ENCODE measurements around the gene CARD11. TPM values are rescaled to one million over a fixed set of nuclear protein-coding genes. Genes with fewer than 3 reads are reported as not detected.

The CARD11 gene
- total and polyA plus RNA-seq, 2 of the 4 experiments (the other 2 are of a cell fraction) = 0.18 to 0.26 TPM

DNA sequence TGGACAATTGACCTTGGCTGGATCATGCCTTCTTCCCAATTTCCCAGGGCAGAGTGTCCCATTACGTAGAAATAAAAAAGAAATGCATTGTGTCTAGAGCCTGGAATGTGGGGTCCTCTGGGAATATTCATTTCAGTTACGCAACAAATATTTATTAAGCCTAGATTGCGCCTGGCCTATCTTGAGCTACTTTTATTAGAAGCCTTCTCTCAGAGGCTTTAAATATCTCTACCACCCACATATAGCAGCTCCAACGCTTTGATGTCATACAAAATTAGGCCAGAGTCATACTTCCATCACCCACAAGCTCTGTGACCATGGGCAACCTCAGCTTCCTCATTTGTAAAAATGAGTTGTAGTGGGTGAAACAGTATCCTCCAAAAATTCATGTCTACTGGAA, 24.9 kb upstream of the CARD11 start:
- H4K20me1 ChIP-seq (ENCODE audit: insufficient read depth, low read length) = no peaks in the 10 kb centered on the region
- H4K91ac ChIP-seq (ENCODE audit: insufficient read depth, low read depth, low read length) = no peak overlapping the region
- WGBS, 2 experiments (ENCODE audit: extremely low coverage in 2 of 2, insufficient read length in 1 of 2) = no CpG with 5 or more reads among the region's 4 CpGs
- no peak overlapping the region for H3K23ac ChIP-seq (ENCODE audit: low read depth, low read length)
- no peak overlapping the region for H4K5ac ChIP-seq (ENCODE audit: low read depth, low read length)
- no peak overlapping the region for H2AK5ac ChIP-seq (ENCODE audit: low read depth, low read length)
- no peaks in the 10 kb centered on the region for H3K9me3 ChIP-seq (ENCODE audit: control insufficient read depth, insufficient read depth, low read length)
- no peak overlapping the region for H3K56ac ChIP-seq (ENCODE audit: extremely low read depth, insufficient read depth, low read length)
- no peaks in the 10 kb centered on the region for H3K79me1 ChIP-seq (ENCODE audit: low read depth in 1 of 2, low read length in 2 of 2)
- DNase-seq = no peak
- no peak overlapping the region for H4K8ac ChIP-seq (ENCODE audit: low read depth in 2 of 2, low read length in 2 of 2)
- no peak overlapping the region for H3K14ac ChIP-seq (replicated peaks; ENCODE audit: low read depth, low read length)
- intact Hi-C loops (cut with micrococcal nuclease) (loop anchor here (5.0 kb wide), 1 partner anchor 89 kb away; no protein-coding TSS in a partner anchor), in situ Hi-C loops (cut with MboI; ENCODE audit: low sequenced_read_pairs) (no loop called here), dilution Hi-C loops (cut with HindIII; ENCODE audit: low sequenced_read_pairs, unreplicated experiment) (no loop called here)
- H3K4me3 ChIP-seq (ENCODE audit: insufficient read depth, low read depth, low read length) = no peak overlapping the region
- no peak overlapping the region for H3K27ac ChIP-seq (ENCODE audit: insufficient read depth, low read length)
- ATAC-seq (ENCODE audit: low read depth) = no peak
- ChIA-PET POLR2A (ENCODE audit: unreplicated experiment) (no interaction called here), CTCF (no interaction called here)
- H3K36me3 ChIP-seq (ENCODE audit: control insufficient read depth, insufficient read depth, low read length) = no peaks in the 10 kb centered on the region
- no peak overlapping the region for H3K9ac ChIP-seq (ENCODE audit: low read depth, low read length)
- no peak overlapping the region for H2BK5ac ChIP-seq (ENCODE audit: low read depth, low read length, poor library complexity, severe bottlenecking)
- no peak overlapping the region for H2BK15ac ChIP-seq (ENCODE audit: low read depth, low read length)
- BruUV-seq (replicated peaks) = no TSS peak
- H3K9me1 ChIP-seq (ENCODE audit: insufficient read depth, low read length) = no peaks in the 10 kb centered on the region
- H2BK20ac ChIP-seq (ENCODE audit: low read depth, low read length) = no peak overlapping the region
- H3K4ac ChIP-seq (ENCODE audit: low read depth, low read length) = no peak overlapping the region
- H3K18ac ChIP-seq (ENCODE audit: low read depth, low read length) = no peak overlapping the region
- no peaks in the 10 kb centered on the region for H3K4me1 ChIP-seq (ENCODE audit: control insufficient read depth, insufficient read depth, low read length)
- H2BK120ac ChIP-seq (ENCODE audit: low read depth, low read length) = no peak overlapping the region
- no peak overlapping the region for H2AFZ ChIP-seq (replicated peaks; ENCODE audit: low read length, poor library complexity)
- no peak overlapping the region for H2AK9ac ChIP-seq (replicated peaks; ENCODE audit: low read depth, low read length, poor library complexity)
- TF ChIP-seq, protein P1, sequence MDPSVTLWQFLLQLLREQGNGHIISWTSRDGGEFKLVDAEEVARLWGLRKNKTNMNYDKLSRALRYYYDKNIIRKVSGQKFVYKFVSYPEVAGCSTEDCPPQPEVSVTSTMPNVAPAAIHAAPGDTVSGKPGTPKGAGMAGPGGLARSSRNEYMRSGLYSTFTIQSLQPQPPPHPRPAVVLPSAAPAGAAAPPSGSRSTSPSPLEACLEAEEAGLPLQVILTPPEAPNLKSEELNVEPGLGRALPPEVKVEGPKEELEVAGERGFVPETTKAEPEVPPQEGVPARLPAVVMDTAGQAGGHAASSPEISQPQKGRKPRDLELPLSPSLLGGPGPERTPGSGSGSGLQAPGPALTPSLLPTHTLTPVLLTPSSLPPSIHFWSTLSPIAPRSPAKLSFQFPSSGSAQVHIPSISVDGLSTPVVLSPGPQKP (IDR thresholded peaks at IDR 0.05; ENCODE audit: borderline replicate concordance, low read depth, low read length) = no peak
- no peak for TF ChIP-seq BHLHE40 (IDR thresholded peaks at IDR 0.05; ENCODE audit: low read depth, low read length)
- no peak for TF ChIP-seq SMC3 (IDR thresholded peaks at IDR 0.05; ENCODE audit: low read depth, low read length)
- TF ChIP-seq CHD1 (IDR thresholded peaks at IDR 0.05; ENCODE audit: low read depth, low read length) = no peak
- TF ChIP-seq MAZ (IDR thresholded peaks at IDR 0.05; ENCODE audit: borderline replicate concordance, low read depth, low read length) = no peak
- TF ChIP-seq, protein P2, sequence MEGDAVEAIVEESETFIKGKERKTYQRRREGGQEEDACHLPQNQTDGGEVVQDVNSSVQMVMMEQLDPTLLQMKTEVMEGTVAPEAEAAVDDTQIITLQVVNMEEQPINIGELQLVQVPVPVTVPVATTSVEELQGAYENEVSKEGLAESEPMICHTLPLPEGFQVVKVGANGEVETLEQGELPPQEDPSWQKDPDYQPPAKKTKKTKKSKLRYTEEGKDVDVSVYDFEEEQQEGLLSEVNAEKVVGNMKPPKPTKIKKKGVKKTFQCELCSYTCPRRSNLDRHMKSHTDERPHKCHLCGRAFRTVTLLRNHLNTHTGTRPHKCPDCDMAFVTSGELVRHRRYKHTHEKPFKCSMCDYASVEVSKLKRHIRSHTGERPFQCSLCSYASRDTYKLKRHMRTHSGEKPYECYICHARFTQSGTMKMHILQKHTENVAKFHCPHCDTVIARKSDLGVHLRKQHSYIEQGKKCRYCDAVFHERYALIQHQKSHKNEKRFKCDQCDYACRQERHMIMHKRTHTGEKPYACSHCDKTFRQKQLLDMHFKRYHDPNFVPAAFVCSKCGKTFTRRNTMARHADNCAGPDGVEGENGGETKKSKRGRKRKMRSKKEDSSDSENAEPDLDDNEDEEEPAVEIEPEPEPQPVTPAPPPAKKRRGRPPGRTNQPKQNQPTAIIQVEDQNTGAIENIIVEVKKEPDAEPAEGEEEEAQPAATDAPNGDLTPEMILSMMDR (conservative IDR thresholded peaks at IDR 0.05; ENCODE audit: low read depth, low read length) = no peak
- no peak for TF ChIP-seq MAFK (IDR thresholded peaks at IDR 0.05; ENCODE audit: low read depth, low read length)
- TF ChIP-seq NFE2L2 (IDR thresholded peaks at IDR 0.05; ENCODE audit: low read depth, low read length) = no peak
- TF ChIP-seq RAD21 (IDR thresholded peaks at IDR 0.05; ENCODE audit: low read length) = no peak
- TF ChIP-seq, protein P3, sequence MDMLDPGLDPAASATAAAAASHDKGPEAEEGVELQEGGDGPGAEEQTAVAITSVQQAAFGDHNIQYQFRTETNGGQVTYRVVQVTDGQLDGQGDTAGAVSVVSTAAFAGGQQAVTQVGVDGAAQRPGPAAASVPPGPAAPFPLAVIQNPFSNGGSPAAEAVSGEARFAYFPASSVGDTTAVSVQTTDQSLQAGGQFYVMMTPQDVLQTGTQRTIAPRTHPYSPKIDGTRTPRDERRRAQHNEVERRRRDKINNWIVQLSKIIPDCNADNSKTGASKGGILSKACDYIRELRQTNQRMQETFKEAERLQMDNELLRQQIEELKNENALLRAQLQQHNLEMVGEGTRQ (IDR thresholded peaks at IDR 0.05; ENCODE audit: low read depth, low read length) = no peak
- no peak for TF ChIP-seq CEBPB (IDR thresholded peaks at IDR 0.05; ENCODE audit: low read depth, low read length)
- no peak for TF ChIP-seq MXI1 (IDR thresholded peaks at IDR 0.05; ENCODE audit: borderline replicate concordance, low read depth, low read length)
- no peak for TF ChIP-seq FOS (IDR thresholded peaks at IDR 0.05; ENCODE audit: low read depth, low read length)
- TF ChIP-seq POLR2A (IDR thresholded peaks at IDR 0.05; ENCODE audit: low read depth, low read length) = no peak
- no peak for TF ChIP-seq RCOR1 (IDR thresholded peaks at IDR 0.05; ENCODE audit: insufficient replicate concordance, low read length)
- TF ChIP-seq RFX5 (IDR thresholded peaks at IDR 0.05; ENCODE audit: low read depth, low read length) = no peak
- H3K4me2 ChIP-seq (ENCODE audit: low read depth, low read length) = no peak overlapping the region
- no peaks in the 10 kb centered on the region; the same call in 1 of the 2 replicates for H3K27me3 ChIP-seq (ENCODE audit: control insufficient read depth, insufficient read depth, low read length)

All from IMR-90 (cell line).